HUDEP-2 (cell line): ENCODE results near the gene PARVB.

Source experiments
- DNase-seq, 76 experiments: peaks; one replicate each; lab custom pipeline; 2025; ENCODE audit not compliant: unreplicated experiment in 76 of 76; lab: John Stamatoyannopoulos, UW

PARVB gene

DNA sequence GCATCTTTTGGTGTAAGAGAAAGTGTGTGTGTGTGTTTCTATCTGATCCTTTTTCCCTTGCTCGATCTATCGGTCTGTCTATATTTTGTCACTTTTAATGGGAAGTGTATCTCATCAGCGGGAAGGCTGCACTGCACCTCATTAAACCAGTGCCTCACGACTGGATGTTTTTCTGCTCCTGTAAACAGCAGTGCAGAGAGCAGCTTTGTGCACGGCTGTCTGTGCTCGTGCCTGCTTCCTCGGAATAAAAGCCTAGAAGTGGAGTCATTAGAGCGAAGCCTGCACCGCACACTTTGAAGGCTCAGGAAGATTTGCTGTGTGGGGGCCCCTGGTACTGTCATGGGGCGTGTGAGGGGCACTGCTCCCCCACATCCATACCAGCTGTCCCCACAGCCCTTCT, 129.6 kb downstream of the PARVB start:
- DNase-seq, result no peak

DNA sequence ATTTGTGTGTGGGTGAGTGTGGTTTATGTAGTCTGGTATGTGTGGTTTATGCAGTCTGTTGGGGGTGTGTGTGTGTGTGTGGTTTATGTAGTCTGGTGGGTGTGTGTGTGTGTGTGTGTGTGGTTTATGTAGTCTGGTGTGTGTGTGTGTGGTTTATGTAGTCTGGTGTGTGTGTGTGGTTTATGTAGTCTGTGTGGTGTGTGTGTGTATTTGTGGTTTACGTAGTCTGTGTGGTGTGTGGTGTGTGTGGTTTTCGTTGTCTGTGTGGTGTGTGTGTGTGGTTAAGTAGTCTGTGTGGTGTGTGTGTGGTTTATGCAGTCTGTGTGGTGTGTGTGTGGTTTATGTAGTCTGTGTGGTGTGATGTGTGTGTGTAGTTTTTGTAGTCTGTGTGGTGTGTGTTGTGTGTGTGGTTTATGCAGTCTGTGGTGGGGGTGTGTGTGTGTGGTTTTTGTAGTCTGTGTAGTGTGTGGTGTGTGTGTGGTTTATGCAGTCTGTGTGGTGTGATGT, 130.4 kb downstream of the PARVB start:
- DNase-seq, result no peak

DNA sequence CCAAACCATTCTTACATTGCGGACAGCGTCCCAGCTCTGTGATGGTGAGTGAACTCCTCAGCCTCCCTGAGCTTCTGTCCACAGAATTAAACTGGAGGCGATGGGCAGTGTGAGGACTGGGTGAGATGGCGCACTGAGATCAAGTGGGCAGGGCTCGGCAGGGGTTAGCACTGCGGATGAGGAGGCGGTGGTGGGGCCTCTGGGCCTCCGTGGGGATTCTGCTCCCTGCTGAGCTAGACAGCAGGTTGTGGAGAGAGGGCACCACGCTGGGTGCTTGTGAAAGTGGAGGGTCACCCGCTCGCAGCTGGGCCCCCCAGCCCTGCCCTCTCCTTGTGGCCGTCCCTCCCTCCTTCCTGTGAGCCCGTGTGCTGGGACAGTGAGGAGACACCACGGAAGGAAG, 131.0 kb downstream of the PARVB start:
- no peak for DNase-seq

- no peak for DNase-seq
Measured at GRCh38 chr22:44157916-44158618, 134.0 kb downstream of the PARVB start.

DNA sequence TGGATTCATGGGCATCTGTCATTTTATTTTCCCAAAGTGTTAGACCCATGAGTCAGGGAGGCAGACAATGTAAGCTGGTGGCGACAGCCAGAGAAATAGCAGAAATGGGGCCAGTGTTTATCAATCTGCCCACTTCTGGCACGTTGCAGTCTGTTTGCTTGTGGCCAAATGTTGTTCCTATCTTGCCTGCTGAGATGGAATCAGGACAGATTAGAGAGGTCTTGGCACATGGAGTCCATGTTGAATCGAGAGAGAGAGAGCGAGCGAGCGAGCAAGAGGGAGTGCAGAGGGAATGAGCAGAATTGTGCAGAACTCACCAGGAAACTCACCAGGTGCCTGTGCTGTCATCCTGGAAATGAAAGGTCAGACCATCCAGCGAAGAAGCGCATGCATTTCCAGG, 134.7 kb downstream of the PARVB start:
- no peak for DNase-seq

DNA sequence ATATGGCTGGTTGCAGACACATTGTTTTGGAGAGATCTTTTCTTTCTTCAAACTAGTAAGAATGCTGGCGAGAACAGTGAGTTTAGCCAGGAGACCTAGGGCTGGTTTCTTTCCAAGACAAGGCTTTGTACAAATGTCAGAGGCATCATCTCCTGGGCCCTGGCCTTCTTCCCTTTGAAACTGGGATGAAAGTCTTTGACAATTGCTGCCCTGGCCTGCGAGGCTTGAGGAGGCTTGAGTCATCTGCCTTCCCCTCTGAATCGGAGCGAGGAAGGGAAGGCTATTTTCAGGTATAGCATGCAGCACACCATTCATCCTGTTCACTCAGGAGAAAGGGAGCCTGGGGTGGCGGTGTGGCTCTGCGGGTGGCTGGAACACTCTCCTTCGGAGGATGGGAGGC, 135.1 kb downstream of the PARVB start:
- no peak for DNase-seq

GRCh38 chr22:44159811-44160210, 135.7 kb downstream of the PARVB start:
- DNase-seq, result no peak

DNA sequence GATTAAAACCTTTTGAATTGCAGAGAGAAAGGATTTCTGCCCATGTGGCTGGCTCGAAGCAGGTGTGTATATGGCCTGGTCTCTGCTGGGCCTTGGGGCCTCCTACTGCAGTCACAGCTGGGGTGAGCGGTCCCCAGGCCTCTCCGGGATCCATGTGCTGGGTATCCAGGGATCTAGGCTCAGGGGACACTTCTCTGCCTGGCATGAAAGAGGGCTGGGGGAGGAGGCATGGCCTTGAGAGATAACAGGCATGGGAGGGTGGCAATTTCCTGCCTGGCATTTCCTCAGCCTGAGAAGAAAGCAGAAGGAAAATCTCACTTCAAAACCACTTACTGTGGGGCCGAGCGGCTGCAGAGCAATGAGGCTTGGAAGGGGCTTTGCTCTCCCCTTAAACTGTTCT, 136.3 kb downstream of the PARVB start:
- no peak for DNase-seq

DNA sequence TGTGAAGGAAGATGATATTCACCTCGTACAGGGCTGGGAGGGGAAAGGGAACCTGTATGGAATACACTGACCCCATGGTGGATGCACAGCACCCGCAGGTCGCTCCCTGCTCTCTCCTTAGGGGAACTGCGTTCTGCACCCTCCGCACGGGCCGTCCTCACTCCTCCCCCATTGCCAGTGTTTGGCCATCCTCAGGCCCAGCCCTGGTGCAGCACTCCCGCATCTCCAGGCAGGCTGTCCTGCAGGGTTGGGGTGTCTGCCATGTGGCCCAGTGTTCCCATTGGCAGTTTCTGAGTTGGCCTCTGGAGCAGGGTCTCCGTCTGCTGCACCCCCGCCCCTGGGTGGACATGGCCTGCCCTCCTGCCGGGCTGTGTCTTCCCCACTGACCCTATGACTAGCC, 137.6 kb downstream of the PARVB start:
- DNase-seq, result no peak

GRCh38 chr22:44162960-44163359, 138.9 kb downstream of the PARVB start:
- no peak for DNase-seq

GRCh38 chr22:44163536-44163935, 139.4 kb downstream of the PARVB start:
- no peak for DNase-seq

- DNase-seq, result no peak
Measured at GRCh38 chr22:44164031-44164430, 139.9 kb downstream of the PARVB start.

- no peak for DNase-seq
Measured at GRCh38 chr22:44165286-44165874, 141.3 kb downstream of the PARVB start.

DNA sequence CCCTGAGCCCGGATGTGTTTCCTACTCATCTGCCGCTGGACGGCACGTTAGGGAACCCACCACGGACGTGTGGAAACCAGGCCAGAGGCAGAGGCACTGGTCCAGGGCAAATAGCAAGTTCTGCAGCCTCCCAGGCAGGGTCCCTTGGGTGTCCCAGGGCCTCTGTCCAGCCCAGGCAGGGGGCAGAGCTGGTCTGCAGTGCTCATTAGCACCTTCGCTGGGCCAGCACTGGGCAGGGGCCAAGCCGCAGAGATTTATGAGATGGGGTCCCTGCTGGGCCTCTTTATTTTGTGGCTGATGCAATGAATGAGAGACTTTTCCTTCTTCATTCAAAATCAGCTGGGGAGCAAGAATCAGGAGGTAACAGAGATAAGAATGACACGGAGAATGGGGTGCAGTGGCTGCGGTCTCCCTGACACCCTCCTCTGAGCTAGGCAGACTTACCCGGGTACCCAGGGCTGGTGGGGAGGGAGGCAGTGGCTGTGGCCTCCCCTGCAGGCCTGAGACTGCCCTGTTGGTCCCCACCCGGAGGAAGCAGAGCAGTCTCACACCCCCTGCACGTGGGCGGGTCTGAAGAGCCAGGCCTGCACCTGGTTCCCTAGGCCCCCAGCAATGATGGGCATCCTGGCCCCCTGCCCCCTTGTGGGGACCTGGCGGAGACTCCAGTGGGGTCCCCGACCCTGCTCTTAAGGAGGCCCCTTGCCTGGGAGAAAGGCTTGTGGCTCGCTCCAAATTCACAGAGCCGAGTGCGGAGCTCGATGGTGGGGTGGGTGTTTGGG, 142.6 kb downstream of the PARVB start:
- DNase-seq, result no peak

- no peak for DNase-seq
Measured at GRCh38 chr22:44167501-44167900, 143.4 kb downstream of the PARVB start.

- no peak for DNase-seq
Measured at GRCh38 chr22:44168206-44168605, 144.1 kb downstream of the PARVB start.

GRCh38 chr22:44170470-44170869, 146.4 kb downstream of the PARVB start:
- no peak for DNase-seq

DNA sequence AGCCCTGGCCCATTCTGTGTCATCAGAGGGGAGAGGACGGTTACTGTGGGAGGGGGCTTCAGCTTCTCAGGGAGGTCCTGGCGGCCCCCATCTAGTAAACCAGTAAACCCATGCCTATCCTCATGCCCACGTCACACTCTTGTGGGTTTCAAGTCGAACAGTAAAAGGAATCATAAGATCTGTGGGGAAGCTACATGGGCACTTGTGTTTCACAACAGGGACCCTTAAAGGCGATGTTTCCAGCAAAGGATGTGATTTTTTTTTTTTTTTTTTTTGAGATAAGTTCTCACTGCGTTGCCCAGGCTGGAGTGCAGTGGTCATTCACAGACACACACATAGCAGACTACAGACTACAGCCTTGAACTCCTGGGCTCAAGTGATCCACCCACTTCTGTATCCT, 147.5 kb downstream of the PARVB start:
- no peak for DNase-seq

GRCh38 chr22:44172370-44173108, 148.4 kb downstream of the PARVB start:
- DNase-seq, result no peak

- no peak for DNase-seq
Measured at GRCh38 chr22:44173154-44173553, 149.1 kb downstream of the PARVB start.

DNA sequence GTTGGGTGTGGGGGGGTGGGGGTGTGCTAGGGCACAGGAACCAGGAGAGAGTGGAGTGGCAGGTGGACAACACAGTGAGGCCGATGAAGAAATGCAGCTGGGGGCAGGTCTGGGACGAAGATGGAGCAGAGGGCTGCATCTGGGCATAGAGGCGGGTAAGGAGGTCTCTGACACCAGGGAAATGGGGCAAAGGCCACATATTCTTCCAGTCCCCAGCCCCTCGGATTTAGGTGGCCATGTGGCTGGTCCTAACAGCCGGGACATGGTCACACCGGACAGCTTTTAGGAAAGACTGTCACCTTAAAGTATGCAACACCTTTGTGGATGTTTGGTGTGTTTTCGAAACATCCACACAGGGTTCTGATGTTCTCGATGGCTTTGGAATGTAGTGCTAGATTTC, 151.6 kb downstream of the PARVB start:
- no peak for DNase-seq
